ENCODE measurements around the gene RAD1.
A peak's percentile ranks its signal among the peaks of the same experiment; 100 is the strongest.
"Not testable (repeated sequence)": the region's sequence is repeated elsewhere in the genome, so short reads cannot be mapped to it uniquely, and the experiment has no call there.

RAD1 gene, protein sequence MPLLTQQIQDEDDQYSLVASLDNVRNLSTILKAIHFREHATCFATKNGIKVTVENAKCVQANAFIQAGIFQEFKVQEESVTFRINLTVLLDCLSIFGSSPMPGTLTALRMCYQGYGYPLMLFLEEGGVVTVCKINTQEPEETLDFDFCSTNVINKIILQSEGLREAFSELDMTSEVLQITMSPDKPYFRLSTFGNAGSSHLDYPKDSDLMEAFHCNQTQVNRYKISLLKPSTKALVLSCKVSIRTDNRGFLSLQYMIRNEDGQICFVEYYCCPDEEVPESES

DNA sequence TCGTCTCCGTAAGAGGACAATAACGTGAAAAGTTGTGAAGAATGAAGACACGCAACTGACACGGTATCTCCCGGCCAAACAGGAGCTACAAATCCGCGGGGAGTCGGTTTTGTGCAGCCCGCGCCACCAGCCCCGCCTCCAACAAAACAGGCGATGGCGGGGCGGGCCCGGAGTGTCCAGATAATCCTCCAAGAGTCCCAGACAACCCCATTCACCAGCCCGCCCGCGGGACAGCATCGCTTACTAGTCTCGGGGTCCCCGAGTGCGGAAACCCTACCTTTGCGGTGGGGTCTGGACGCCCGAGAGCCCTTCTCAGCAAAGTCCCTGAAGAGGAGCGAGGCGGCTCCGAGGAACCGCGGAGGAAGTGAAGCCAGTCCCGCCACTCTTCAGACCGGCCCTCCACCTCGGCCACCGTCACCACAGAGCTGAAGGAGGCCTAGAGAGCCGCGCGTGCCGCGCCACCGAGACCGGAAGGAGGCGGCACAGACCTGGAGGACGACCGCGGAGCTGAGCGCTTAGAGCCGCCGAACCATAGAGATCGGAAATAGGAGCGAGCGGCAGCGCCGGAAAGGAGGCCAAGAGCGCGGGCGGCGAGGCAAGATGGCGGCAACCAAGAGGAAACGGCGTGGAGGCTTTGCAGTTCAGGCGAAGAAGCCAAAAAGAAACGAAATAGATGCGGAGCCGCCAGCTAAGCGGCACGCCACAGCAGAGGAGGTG lies at the start of gene RAD1, which contains the start of gene BRIX1:
Gene RAD1 (minus strand): TSS at position 366 of the 717 bp plus-strand sequence. CDS start 612 bp downstream, outside the sequence.
Gene BRIX1 (plus strand): TSS at position 573 of the 717 bp plus-strand sequence. CDS start 28 bp downstream, at position 601.
- peak; percentile 99 for DNase-seq

DNA sequence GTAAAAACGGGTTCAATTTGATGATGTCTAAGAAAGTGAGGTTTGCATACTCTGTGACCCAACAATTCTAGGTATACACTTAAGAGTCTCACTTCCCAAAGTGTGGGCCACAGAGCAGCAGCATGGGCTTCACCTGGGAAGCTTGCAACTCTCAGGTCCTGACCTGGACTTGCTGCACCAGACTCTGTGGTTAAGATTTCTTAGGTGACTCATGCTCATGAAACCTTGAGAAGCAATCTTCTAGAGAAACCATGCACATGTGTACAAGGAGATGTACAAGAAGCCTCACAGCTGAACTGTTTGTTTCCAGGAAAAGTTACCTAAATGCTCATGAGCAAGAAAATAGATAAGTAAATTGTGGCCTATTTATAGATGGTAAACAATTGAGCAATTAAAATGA lies 44.0 kb upstream of the RAD1 start:
- no peak for DNase-seq

DNA sequence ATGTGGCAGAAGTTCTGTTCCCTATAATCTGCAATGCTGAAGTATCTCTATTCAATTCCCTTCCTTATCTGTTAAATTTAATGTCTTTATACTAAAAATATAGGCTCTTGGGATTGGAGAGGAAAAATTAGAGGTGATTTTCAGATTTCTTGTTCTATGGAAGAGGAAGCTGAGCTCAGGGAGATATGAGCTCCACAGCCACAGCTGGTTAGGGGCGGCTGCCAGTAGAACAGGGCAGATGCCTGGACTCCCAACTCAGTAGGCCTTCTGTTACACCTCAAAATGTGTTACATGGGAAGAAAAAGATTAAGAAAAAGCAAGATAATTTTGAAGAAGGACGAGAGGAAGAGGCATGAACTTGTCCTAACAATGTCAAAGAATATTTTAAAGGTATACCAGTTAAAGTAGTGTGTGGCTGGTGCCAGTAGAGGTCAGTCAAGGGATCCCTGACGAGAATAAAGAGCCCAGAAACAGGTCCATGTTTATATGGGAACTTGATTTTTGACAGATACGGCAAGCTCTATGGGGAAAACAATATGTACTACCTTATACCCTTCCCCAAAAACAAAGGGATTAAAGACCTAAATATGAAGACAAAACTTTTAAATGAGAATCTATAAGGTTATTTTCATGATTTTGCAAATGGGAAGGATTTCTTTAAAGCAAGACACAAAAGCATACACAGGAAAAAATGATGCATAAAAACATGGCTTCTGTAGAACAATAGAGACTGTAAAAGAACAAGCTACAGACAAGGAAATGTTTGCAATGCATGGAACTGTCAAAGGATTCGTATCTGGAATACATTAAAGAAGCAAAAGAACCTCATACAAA lies 42.8 kb upstream of the RAD1 start:
- peak; percentile 42 for DNase-seq

DNA sequence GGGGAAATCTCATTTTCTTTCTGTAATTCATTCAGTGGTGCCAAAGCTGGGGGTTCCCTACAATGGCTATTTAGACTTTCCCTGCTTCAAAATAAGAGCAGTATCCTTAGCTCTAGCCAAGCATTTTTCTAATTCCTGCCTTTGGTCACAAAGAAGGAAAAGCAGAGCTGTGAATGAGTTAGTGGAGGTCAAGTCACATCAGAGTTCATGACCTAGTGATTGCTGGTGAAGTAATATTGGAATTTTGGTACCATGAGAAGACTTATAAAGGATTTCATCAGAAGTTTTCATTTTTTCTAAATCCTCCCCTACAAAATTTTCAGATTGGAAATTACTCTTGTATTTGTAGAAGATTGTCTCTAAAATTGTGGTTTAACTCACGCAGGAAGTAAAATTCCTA lies 42.0 kb upstream of the RAD1 start:
- no peak for DNase-seq

DNA sequence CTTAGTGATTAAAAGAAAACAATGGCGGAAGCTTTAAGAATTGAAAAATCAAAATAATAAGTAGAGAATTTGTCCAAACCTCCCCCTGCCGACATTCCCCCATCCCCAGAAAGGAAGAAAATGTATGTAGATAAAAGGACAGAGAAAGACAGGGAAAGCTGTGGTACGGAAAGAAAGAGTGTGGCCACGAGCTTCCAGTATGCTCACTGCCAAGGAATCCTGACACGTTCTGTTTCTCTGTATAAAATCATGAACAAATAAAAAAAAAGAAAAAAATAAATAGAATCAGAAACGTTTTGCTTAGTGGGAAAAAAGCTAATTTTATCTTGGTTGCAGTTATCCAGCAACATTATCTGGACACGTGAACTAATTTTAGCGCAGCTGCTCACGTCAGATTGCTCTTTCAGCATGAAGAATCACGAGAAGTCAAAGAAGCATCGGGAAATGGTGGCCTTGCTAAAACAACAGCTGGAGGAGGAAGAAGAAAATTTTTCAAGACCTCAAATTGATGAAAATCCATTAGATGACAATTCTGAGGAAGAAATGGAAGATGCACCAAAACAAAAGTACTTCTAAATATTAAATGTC lies 29.2 kb upstream of the RAD1 start:
- no peak for DNase-seq

DNA sequence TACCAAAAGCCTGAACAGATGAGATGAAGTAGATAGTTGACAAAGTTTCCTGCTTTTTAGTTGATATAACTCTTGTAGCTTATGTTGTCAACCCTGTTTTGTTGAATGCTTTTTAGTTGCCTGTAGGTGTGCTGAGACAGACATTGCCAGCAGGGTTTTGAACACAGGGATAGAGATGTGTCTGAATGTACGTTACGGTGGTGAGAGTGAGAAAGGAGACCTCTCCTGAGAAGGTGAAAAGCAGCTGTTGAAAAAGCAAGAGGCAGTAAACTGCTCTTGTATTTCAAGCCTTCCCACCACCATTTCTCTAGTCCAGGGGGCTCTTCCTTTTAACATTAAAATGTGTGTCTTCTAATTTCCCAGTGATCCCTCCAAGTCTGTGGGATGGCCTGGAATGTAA lies 28.7 kb upstream of the RAD1 start:
- DNase-seq: no peak

DNA sequence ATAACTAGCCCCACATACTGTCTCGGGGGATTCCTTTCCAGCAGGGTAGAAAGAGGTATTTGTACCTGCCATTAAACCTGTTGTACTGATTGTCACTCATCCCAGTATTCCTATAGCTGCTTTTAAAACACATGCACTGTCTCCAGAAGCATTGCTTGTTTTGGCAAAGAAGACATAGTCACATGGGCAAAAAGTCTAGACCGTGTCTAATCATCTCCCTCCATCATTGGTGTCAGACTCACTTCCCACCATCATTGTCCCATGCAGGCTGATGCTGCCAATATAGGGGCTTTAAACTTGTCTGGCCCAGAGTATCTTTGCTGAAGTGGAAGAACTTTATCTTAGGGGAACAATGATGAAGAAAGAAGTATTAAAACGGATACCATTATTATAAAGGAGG lies 26.6 kb upstream of the RAD1 start:
- DNase-seq: no peak

DNA sequence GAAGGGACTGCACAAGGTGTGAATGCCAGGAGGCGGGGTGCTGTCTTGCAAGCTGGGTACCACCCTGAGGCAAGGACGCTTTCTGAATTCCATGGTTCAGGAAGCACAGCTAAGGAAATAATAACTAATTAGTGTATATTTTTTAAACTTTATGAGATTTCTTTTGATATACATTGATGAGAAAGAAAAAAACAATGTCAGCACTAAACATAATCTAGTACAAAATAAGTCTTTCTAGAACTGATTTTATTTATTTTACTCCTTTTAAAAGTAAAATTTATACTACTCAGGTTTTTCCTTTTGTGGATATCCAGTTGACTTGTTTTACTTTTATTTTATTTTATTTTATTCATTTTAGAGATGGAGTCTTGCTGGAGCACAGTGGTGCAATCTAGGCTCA lies 17.6 kb upstream of the RAD1 start:
- no peak for DNase-seq

DNA sequence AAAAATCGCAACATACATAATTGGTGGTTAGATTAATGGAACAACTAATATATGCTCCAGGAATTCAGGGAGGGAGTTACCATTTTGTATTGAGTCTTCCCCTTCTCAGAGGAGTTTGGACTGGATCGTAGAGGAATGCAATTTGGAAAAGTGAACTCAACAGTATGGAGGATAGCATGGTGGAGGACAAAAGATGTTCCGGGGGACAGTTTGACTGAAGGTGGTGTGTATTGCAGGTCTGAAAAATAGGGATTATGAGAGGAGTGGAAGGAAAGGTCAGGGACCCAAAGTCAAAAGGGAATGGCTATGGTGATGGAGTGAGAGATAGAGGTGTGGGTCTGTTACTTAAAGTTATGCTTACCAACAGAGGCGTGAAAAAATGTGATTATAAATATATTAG lies 15.6 kb upstream of the RAD1 start:
- DNase-seq: no peak

DNA sequence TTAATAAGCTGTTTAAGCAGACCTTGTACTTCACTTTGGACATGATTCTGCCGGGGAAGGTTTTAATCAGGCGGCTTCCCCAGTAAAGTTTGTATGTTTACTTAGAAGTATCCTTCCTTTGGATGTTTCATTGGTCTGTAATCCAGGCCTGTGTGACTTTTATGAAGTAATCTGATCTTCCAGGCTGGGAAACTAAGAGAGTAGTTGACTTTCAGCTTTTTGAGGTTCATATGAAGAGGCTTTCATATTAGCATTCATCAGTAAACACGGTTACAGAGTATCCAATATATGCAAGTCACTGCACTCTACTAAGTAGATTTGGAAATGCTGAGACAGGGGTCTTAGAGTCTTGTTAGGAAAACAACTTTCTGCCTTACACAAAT lies 15.1 kb upstream of the RAD1 start:
- peak; percentile 49 for DNase-seq

DNA sequence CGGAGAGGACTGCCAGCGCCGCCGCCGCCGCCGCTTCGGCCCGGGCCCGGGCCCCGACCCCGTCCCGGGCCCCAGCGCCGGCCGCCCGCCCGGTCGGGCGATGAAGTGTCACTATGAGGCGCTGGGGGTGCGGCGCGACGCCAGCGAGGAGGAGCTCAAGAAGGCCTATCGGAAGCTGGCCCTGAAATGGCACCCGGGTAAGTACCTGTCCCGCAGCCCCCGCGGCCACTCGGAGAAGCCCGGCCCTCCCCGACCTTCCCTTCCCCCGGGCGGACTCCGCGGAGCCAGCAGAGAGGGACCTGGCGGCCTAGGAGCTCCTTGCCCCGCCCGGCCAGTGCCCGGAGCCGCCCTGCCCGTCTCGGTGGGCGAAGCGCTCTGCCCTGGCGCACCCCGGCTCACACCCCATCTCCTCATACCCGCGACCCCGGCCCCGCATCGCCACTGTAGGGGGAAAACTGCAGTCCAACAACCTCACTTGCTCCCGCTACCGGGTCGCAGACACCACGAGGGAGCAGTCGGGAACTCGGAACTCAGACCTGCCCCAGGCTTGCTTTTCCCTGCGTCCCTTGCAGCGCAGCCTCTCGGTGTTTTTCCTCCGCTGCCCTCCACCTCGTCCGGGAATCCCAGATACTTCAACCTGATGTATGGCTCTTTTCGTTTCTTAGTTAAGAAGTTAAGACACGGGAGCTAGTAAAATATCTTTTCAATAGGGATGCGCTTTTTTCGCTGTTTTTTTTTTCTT lies 14.6 kb upstream of the RAD1 start:
- DNase-seq: peak; percentile 78

DNA sequence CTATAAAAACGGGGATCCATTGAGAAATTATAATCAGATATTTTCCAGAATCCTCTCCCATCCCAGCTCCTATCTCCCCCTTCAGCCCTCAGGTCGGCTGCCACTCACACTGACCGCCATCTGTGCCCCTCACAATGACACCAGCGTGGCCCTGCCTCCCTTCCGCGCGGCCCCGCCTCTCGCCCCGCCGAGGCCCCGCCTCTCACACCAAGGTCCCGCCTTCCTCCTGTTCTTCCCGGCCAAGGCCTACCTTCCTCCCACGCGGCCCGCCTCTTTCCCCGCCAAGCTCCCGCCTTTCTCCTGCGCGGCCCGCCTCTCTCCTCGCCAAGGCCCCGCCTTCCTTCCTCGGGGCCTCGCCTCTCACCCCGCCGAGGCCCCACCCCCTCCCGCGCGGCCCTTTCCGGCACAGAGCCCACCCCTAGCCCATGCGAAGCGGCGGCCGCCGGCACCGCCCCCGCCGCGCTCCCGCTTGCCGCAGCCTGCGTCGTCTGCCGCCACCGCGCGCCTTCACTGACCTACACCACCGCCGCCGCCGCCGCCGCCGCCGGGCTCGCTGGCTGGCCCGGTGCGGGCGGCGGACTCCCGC lies 13.9 kb upstream of the RAD1 start, which contains the start of gene DNAJC21:
Gene DNAJC21 (plus strand): TSS at position 426 of the 586 bp plus-strand sequence. CDS start 261 bp downstream, outside the sequence.
- DNase-seq: peak; percentile 98

DNA sequence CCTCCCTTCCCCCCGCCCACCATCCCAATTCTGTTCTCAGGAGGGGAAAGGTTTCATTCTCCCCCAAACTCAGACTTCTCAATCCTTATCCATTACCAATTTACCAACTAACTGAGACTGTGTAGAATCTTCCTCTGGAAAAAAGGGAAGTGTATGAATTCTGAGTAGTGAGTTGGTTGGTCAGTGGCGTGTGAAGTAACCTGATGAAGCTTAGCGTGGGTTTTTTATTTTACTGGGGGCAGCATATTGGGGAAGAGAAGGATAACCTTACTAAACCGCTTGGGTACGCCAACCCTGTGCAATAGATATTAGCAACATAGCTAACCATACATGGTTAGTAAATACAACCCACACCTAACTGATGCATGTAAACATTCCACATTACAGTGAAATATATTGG lies 13.0 kb upstream of the RAD1 start:
- no peak for DNase-seq

DNA sequence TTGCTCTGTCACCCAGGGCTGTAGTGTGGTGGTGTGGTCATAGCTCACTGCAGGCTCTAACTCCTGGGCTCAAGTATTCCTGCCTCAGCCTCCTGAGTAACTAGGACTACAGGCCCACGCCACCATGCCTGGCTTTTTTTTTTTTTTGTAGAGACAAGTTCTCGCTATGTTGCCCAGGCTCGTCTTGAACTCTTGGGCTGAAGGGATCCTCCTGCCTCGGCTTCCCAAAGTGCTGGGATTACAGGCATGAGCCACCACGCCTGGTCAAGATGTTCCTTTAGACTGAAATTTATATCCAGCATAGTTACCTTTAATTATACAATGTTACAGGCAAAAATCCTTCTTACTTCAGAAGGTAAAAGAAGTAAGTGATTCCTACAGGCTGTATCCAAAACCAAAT lies 12.5 kb upstream of the RAD1 start:
- DNase-seq: no peak

DNA sequence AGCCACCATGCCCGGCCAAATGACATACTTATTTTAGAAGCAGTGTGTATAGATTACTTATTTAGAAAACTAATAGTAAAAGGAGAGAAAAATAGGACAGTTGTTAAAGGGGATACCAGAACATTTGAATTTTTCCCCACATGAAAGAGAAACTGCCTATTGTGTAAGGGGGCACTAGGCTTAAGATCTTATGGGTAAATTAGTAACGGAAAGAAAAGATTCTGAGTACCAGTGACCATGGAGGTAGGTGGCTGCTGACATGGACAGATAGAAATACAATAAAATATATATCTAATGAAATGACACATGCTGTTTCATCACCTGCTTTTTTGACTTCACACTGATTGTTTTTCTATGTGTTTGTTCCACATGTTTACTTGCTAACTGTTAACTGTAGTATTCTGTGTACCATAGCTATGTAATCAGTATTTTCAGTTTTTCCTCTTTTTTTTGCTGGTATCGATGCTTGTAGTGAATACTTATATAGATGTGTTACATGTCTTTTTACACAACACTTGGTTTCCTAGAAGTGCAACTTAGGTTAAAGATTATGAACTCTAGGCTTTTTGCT lies 11.1 kb upstream of the RAD1 start:
- DNase-seq: no peak

DNA sequence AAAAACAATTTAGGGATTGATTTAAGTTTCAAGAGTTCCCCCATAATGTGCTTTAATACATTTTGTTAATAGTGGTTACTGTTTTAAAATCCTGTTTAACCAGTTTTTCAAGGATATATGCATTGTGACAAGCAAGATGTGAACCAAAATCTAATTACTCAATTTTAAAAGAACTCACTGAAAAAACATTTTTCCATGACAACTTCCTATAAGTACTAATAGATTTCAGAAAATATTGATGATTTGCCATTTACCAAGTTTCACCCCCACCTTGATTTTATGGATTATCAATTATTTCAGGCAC lies 9.1 kb upstream of the RAD1 start:
- no peak for DNase-seq

DNA sequence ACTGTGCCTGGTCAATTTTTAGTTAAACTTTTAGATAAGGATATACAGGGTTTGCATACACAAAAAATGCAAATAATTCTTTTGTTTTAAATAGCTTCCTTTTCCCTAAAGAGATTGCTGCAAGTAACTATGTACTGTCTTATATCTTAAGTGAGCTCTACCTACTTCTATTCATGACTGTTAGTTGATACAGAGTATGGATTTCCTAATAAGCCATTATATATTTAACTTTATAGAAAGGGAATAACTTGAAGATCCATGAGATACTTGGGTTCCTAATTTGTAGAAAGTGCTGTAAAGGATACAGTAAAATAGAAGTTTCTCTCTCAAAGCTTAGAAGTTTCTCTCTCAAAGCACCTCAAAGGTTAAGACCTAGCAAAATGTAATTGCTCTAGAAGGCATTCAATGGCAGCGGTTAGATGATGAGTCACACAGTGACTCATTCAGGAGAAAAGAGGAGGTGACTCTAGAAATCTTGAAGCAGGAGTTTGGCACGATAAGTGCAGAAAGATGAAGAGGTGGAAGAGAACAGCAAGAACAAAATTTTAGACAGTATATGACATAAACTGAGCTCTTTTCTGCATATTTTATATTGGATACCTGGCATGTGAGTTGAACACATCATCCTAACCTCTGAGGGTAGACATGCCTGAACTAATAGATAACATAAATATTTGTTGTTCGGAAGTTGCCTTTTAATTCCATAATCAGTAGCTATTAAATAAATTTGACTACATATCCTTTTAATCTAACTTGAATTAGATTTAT lies 8.6 kb upstream of the RAD1 start:
- DNase-seq: no peak

DNA sequence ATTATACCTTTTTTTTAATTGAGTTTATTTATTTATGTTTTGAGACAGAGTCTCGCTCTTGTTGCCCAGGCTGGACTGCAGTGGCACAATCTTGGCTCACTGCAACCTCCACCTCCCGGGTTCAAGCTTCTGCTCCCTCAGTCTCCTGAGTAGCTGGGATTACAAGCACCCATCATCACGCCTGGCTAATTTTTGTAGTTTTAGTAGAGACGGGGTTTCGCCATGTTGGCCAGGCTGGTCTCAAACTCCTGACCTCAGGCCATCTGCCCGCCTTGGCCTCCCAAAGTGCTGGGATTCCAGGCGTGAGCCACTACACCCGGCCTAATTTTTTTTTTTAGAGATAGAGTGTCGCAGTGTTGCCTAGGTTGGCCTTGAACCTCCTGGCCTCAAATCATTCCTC lies 8.0 kb upstream of the RAD1 start:
- not testable (repeated sequence) for DNase-seq

DNA sequence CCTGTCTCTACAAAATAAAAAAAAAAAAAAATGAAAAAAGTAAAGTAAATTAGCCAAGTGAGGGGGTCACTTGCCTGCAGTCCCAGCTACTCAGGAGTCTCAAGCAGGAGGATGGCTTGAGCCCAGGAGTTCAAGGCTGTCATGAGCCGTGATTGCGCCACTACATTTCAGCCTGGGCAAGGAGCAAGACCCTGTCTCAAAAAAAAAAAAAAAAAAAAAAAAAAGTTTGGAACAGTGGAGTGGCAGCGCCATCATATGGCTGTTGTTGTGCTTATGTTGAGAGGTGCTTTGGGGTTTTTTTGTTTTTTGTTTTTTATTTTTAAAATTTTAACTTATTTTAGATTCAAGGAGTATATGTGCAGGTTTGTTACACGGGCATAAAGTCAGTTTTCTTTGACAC lies 3.8 kb upstream of the RAD1 start:
- DNase-seq: no peak

DNA sequence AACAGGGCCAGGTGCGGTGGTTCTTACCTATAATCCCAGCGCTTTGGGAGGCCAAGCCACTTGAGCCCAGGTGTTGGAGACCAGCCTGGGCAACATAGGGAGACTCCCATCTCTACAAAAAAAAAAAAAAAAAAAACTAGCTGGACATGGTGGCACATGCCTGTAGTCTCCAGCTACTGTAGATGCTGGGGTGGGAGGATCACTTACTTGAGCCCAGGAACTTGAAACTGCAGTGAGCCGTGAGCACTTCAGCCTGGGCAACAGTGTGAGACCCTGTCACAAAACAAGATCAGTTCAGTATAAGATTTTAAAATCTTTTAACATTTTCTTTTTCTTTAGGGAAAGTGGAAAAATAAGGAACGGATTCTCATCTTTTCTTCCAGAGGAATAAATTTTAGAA lies 2.7 kb upstream of the RAD1 start:
- no peak for DNase-seq

DNA sequence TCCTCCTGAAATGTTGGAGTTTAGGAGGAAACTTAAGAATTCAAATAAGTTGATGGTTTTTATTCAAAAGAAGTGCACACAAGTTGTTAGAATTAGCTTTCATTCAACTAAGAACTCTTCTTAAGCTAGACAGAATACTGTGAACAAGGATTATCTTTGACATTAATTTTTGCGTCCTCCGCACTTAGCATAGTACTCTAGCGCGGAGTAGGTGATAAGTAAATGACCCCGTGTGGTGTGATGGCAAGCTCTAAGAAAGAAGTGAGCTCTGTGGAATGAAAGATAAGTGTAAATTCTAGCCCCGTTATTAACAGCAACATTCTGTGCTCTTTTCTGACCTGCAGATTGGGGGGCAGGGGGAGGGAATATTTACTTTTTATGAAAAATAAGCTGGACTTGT lies 1.2 kb upstream of the RAD1 start:
- DNase-seq: no peak
